Measurements from ENCODE around the gene PARVG. TPM values are rescaled to one million over a fixed set of nuclear protein-coding genes. Genes with fewer than 3 reads are reported as not detected.

PARVG gene
- total and polyA plus RNA-seq, 10 of the 15 experiments (the other 5 are each of a cell fraction or from before 2014, with no cell fraction given), result 6.3 to 123 (median 71.9) TPM

DNA sequence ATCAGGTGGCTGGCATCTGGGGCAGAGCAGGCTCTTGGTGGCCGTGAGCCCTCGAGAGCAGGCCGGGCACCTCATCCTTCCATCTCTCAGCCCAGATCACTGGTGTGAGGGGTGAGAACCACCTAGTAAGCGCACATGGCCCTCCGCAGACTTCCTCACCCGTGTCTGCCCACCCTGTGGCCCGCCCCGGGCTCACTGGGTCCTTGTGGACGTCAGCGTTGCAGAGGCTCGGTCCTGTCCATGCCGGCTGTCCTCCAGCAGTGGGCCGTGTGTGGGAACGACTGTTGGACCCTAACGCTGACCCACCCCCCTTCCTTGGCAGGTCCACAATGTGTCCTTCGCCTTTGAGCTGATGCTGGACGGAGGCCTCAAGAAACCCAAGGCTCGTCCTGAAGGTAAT, 17.2 kb upstream of the PARVG start (continued):
- TF ChIP-seq, protein P1, sequence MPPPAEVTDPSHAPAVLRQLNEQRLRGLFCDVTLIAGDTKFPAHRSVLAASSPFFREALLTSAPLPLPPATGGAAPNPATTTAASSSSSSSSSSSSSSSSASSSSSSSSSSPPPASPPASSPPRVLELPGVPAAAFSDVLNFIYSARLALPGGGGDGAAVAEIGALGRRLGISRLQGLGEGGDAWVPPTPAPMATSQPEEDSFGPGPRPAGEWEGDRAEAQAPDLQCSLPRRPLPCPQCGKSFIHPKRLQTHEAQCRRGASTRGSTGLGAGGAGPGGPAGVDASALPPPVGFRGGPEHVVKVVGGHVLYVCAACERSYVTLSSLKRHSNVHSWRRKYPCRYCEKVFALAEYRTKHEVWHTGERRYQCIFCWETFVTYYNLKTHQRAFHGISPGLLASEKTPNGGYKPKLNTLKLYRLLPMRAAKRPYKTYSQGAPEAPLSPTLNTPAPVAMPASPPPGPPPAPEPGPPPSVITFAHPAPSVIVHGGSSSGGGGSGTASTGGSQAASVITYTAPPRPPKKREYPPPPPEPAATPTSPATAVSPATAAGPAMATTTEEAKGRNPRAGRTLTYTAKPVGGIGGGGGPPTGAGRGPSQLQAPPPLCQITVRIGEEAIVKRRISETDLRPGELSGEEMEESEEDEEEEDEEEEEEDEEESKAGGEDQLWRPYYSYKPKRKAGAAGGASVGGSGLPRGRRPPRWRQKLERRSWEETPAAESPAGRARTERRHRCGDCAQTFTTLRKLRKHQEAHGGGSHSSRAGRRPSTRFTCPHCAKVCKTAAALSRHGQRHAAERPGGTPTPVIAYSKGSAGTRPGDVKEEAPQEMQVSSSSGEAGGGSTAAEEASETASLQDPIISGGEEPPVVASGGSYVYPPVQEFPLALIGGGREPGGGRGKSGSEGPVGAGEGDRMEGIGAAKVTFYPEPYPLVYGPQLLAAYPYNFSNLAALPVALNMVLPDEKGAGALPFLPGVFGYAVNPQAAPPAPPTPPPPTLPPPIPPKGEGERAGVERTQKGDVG (CRISPR knock-in tag; IDR thresholded peaks at IDR 0.05), result no peak
- no peak for TF ChIP-seq POU2F2 (IDR thresholded peaks at IDR 0.05; ENCODE audit: borderline replicate concordance, low read depth, low read length)
- TF ChIP-seq DPF2 (IDR thresholded peaks at IDR 0.05), result no peak
- TF ChIP-seq, protein P2, sequence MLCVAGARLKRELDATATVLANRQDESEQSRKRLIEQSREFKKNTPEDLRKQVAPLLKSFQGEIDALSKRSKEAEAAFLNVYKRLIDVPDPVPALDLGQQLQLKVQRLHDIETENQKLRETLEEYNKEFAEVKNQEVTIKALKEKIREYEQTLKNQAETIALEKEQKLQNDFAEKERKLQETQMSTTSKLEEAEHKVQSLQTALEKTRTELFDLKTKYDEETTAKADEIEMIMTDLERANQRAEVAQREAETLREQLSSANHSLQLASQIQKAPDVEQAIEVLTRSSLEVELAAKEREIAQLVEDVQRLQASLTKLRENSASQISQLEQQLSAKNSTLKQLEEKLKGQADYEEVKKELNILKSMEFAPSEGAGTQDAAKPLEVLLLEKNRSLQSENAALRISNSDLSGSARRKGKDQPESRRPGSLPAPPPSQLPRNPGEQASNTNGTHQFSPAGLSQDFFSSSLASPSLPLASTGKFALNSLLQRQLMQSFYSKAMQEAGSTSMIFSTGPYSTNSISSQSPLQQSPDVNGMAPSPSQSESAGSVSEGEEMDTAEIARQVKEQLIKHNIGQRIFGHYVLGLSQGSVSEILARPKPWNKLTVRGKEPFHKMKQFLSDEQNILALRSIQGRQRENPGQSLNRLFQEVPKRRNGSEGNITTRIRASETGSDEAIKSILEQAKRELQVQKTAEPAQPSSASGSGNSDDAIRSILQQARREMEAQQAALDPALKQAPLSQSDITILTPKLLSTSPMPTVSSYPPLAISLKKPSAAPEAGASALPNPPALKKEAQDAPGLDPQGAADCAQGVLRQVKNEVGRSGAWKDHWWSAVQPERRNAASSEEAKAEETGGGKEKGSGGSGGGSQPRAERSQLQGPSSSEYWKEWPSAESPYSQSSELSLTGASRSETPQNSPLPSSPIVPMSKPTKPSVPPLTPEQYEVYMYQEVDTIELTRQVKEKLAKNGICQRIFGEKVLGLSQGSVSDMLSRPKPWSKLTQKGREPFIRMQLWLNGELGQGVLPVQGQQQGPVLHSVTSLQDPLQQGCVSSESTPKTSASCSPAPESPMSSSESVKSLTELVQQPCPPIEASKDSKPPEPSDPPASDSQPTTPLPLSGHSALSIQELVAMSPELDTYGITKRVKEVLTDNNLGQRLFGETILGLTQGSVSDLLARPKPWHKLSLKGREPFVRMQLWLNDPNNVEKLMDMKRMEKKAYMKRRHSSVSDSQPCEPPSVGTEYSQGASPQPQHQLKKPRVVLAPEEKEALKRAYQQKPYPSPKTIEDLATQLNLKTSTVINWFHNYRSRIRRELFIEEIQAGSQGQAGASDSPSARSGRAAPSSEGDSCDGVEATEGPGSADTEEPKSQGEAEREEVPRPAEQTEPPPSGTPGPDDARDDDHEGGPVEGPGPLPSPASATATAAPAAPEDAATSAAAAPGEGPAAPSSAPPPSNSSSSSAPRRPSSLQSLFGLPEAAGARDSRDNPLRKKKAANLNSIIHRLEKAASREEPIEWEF (IDR thresholded peaks at IDR 0.05; ENCODE audit: insufficient replicate concordance, low read depth, low read length), result no peak
- no peak for TF ChIP-seq ESRRA (IDR thresholded peaks at IDR 0.05; ENCODE audit: low read length)
- TF ChIP-seq, protein P3, sequence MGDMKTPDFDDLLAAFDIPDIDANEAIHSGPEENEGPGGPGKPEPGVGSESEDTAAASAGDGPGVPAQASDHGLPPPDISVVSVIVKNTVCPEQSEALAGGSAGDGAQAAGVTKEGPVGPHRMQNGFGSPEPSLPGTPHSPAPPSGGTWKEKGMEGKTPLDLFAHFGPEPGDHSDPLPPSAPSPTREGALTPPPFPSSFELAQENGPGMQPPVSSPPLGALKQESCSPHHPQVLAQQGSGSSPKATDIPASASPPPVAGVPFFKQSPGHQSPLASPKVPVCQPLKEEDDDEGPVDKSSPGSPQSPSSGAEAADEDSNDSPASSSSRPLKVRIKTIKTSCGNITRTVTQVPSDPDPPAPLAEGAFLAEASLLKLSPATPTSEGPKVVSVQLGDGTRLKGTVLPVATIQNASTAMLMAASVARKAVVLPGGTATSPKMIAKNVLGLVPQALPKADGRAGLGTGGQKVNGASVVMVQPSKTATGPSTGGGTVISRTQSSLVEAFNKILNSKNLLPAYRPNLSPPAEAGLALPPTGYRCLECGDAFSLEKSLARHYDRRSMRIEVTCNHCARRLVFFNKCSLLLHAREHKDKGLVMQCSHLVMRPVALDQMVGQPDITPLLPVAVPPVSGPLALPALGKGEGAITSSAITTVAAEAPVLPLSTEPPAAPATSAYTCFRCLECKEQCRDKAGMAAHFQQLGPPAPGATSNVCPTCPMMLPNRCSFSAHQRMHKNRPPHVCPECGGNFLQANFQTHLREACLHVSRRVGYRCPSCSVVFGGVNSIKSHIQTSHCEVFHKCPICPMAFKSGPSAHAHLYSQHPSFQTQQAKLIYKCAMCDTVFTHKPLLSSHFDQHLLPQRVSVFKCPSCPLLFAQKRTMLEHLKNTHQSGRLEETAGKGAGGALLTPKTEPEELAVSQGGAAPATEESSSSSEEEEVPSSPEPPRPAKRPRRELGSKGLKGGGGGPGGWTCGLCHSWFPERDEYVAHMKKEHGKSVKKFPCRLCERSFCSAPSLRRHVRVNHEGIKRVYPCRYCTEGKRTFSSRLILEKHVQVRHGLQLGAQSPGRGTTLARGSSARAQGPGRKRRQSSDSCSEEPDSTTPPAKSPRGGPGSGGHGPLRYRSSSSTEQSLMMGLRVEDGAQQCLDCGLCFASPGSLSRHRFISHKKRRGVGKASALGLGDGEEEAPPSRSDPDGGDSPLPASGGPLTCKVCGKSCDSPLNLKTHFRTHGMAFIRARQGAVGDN (IDR thresholded peaks at IDR 0.05), result no peak

Measured in GM12878 (cell line).